GM12878 (cell line): Measurements from ENCODE around the gene SMARCAL1. TPM values are rescaled to one million over a fixed set of nuclear protein-coding genes. Genes with fewer than 3 reads are reported as not detected.

Experiments
- ATAC-seq: fragments of 200-7000 bp; cut with Tn5 transposase; 3 replicates; pipeline ENCODE4 v1.9.1; 2020; ENCODE audit warnings: mild to moderate bottlenecking, moderate library complexity
- BruUV-seq: library from RNA; stranded (reverse); fragments of 400-500 nt; replicated peaks from 2 replicates; lab custom pipeline; 2021; lab: Mats Ljungman, UMichigan
- CTCF ChIA-PET: fragments of 300-600 bp; sonication (Branson Sonifier 250); formaldehyde crosslinking; extraction: SDS; loops from one replicate; lab custom pipeline; 2021; ENCODE audit warnings: inconsistent platforms; lab: Yijun Ruan, JAX
- POLR2A ChIA-PET: fragments of 350-600 bp; formaldehyde crosslinking; extraction: SDS; loops from one replicate; lab custom pipeline; 2021; ENCODE audit warnings: inconsistent platforms; lab: Charles Lee
- RAD21 ChIA-PET: fragments of 300-600 bp; sonication (Branson Sonifier 250); formaldehyde crosslinking; loops from one replicate; lab custom pipeline; 2023; ENCODE audit warnings: antibody characterized with exemption; ENCODE audit not compliant: unreplicated experiment; lab: Charles Lee
- SMC1A ChIA-PET: fragments of 300-600 bp; sonication (Branson Sonifier 250); formaldehyde crosslinking; loops from one replicate; lab custom pipeline; 2023; ENCODE audit not compliant: unreplicated experiment, uncharacterized antibody; lab: Charles Lee
- DNase-seq: peaks from one replicate; pipeline ENCODE4 v3.0.0-alpha.2; 2011; ENCODE audit warnings: low read depth, low spot score
- FAIRE-seq: peaks from 3 replicates; lab custom pipeline; 2011; peaks lifted over from hg19 to GRCh38; lab: Jason Lieb, UNC
- H2AFZ ChIP-seq: 2 replicates; pipeline ENCODE4 v1.6.0; 2011; ENCODE audit warnings: low read depth, low read length, control low read depth; ENCODE audit not compliant: control insufficient read depth
- H3K27ac ChIP-seq: 2 replicates; pipeline ENCODE4 v1.5.1; 2011; ENCODE audit warnings: control low read depth; ENCODE audit not compliant: control insufficient read depth, insufficient read depth
- H3K27me3 ChIP-seq, 2 experiments: replicated peaks in 1 of 2; 2 replicates each; pipeline versions ENCODE4 v1.6.0 to v1.6.1; 2011; ENCODE audit warnings: low read length in 1 of 2; ENCODE audit not compliant: control insufficient read depth in 2 of 2, insufficient read depth in 2 of 2
- H3K36me3 ChIP-seq, 2 experiments: 2 replicates each; pipeline ENCODE4 v1.5.1; 2011; ENCODE audit warnings: low read length in 1 of 2; ENCODE audit not compliant: control insufficient read depth in 2 of 2, insufficient read depth in 2 of 2
- H3K4me1 ChIP-seq: 2 replicates; pipeline ENCODE4 v1.6.1; 2011; ENCODE audit warnings: mild to moderate bottlenecking, low read length, moderate library complexity, mixed read lengths; ENCODE audit not compliant: control insufficient read depth, insufficient read depth
- H3K4me2 ChIP-seq: 2 replicates; pipeline ENCODE4 v1.6.0; 2011; ENCODE audit warnings: control low read depth; ENCODE audit not compliant: control insufficient read depth, insufficient read depth
- H3K4me3 ChIP-seq: fragments of 200-600 bp; sonication (generic); 2 replicates; pipeline ENCODE4 v1.5.1; 2016
- H3K79me2 ChIP-seq: 2 replicates; pipeline ENCODE4 v1.6.0; 2011; ENCODE audit warnings: low read length; ENCODE audit not compliant: control insufficient read depth, insufficient read depth
- H3K9ac ChIP-seq: 2 replicates; pipeline ENCODE4 v1.8.0; 2011; ENCODE audit warnings: low read length, control low read depth, mixed read lengths; ENCODE audit not compliant: control insufficient read depth, insufficient read depth
- H3K9me3 ChIP-seq: replicated peaks from 3 replicates; pipeline ENCODE4 v1.5.1; 2011; ENCODE audit warnings: mild to moderate bottlenecking, low read length; ENCODE audit not compliant: control insufficient read depth, insufficient read depth
- H4K20me1 ChIP-seq: 2 replicates; pipeline ENCODE4 v1.6.0; 2011; ENCODE audit not compliant: control insufficient read depth, insufficient read depth
- BCL11A ChIP-seq: IDR thresholded peaks from 2 replicates; pipeline ENCODE4 v1.6.1; 2011; ENCODE audit warnings: low read depth, low read length
- BHLHE40 ChIP-seq, 2 experiments: fragments of 450-650 bp in 1 of 2; IDR thresholded peaks; 2 replicates each; pipeline ENCODE4 v1.6.1; 2011 to 2017; ENCODE audit warnings: low read depth in 2 of 2, borderline replicate concordance in 1 of 2, improper control_type of control experiment in 1 of 2, low read length in 1 of 2, mild to moderate bottlenecking in 1 of 2
- CHD1 ChIP-seq: IDR thresholded peaks from 2 replicates; pipeline ENCODE4 v1.6.1; 2012; ENCODE audit warnings: low read depth, low read length, improper control_type of control experiment
- ETV6 ChIP-seq, 2 experiments: fragments of 450-650 bp in 1 of 2; IDR thresholded peaks in 1 of 2; conservative IDR thresholded peaks in 1 of 2; 2 replicates each; pipeline ENCODE4 v1.6.1; 2014; ENCODE audit warnings: antibody characterized with exemption in 1 of 2, borderline replicate concordance in 1 of 2, low read depth in 1 of 2, mild to moderate bottlenecking in 1 of 2, moderate library complexity in 1 of 2
- HSF1 ChIP-seq: fragments of 150-350 bp; IDR thresholded peaks from 2 replicates; pipeline ENCODE4 v1.6.1; 2014; ENCODE audit warnings: mild to moderate bottlenecking, low read depth, low read length
- IKZF1 ChIP-seq: fragments of 450-650 bp; conservative IDR thresholded peaks from 2 replicates; pipeline ENCODE4 v1.6.1; 2017; ENCODE audit warnings: antibody characterized with exemption, mild to moderate bottlenecking
- IKZF2 ChIP-seq, 2 experiments: fragments of 450-650 bp; IDR thresholded peaks; 2 replicates each; pipeline ENCODE4 v1.6.1; 2017; ENCODE audit warnings: mild to moderate bottlenecking in 2 of 2, moderate library complexity in 2 of 2
- MTA2 ChIP-seq: fragments of 450-650 bp; IDR thresholded peaks from 2 replicates; pipeline ENCODE4 v1.6.1; 2016; ENCODE audit warnings: low read depth, mild to moderate bottlenecking, moderate library complexity
- PAX5 ChIP-seq: IDR thresholded peaks from 2 replicates; pipeline ENCODE4 v1.6.1; 2011; ENCODE audit warnings: low read depth, low read length, borderline replicate concordance
- PKNOX1 ChIP-seq: fragments of 450-650 bp; IDR thresholded peaks from 2 replicates; pipeline ENCODE4 v1.6.1; 2016; ENCODE audit warnings: mild to moderate bottlenecking
- POLR2AphosphoS5 ChIP-seq: IDR thresholded peaks from 2 replicates; pipeline ENCODE4 v1.6.1; 2011; ENCODE audit warnings: mild to moderate bottlenecking, low read length, inconsistent platforms
- RB1 ChIP-seq: fragments of 450-650 bp; formaldehyde crosslinking; IDR thresholded peaks from 2 replicates; pipeline ENCODE4 v1.6.1; 2017; ENCODE audit warnings: mild to moderate bottlenecking, borderline replicate concordance
- SRF ChIP-seq, 2 experiments: IDR thresholded peaks; 2 replicates each; pipeline ENCODE4 v1.6.1; 2011; ENCODE audit warnings: low read depth in 2 of 2, low read length in 2 of 2, mild to moderate bottlenecking in 1 of 2, moderate library complexity in 1 of 2
- STAT1 ChIP-seq: fragments of 450-650 bp; conservative IDR thresholded peaks from 2 replicates; pipeline ENCODE4 v1.6.1; 2014; ENCODE audit warnings: antibody characterized with exemption, mild to moderate bottlenecking
- TCF7 ChIP-seq: IDR thresholded peaks from 2 replicates; pipeline ENCODE4 v1.6.1; 2014; ENCODE audit warnings: antibody characterized with exemption, borderline replicate concordance
- YY1 ChIP-seq: IDR thresholded peaks from 2 replicates; pipeline ENCODE4 v1.6.1; 2011; ENCODE audit warnings: low read depth, mild to moderate bottlenecking, low read length
- ZBTB40 ChIP-seq: fragments of 450-650 bp; IDR thresholded peaks from 2 replicates; pipeline ENCODE4 v1.6.1; 2016; ENCODE audit warnings: mild to moderate bottlenecking, moderate library complexity, borderline replicate concordance
- WGBS: methylation state at CpG from one replicate; pipeline ENCODE4 v1.1.6; 2016; ENCODE audit warnings: low lambda C conversion rate; ENCODE audit not compliant: insufficient replicate concordance, insufficient coverage; ENCODE audit errors: missing lambda C conversion rate; 5-methylcytosine and 5-hydroxymethylcytosine counted together
- in situ Hi-C: fragments of 300-500 bp; cut with MboI; formaldehyde crosslinking; loops from 9 replicates; pipeline ENCODE4 v1.14.3; 2018; ENCODE audit warnings: mixed read lengths
- intact Hi-C: fragments of 100-400 bp; cut with micrococcal nuclease; formaldehyde crosslinking; loops from one replicate; pipeline ENCODE4 v1.14.2; 2022; ENCODE audit not compliant: unreplicated experiment
- polyA plus RNA-seq, 11 experiments: library from polyadenylated mRNA; depleted of rRNA in 4 of 11; unstranded in 6 of 11; stranded (reverse) in 5 of 11; fragments of >200 nt; fragmentation: Nextera tagmentation in 4 of 11; fragmentation: Illumina TruSeq in 1 of 11; extraction: Ambion mirVana in 4 of 11; extraction: Trizol in 1 of 11; gene quantifications; 1 replicate in 1 of 11; 2 replicates in 10 of 11; pipeline versions ENCODE4 v1.2.1 to v1.2.3, GENCODE V29; 2011 to 2016; ENCODE audit warnings: inconsistent platforms in 2 of 11, missing spikeins in 2 of 11, low read depth in 1 of 11
- total RNA-seq, 4 experiments: library from RNA; depleted of rRNA in 3 of 4; stranded (reverse); fragments of >200 nt in 3 of 4; fragmentation: Illumina TruSeq in 1 of 4; extraction: Trizol in 1 of 4; gene quantifications; 2 replicates each; pipeline versions ENCODE4 v1.2.1 to v1.2.3, GENCODE V29; 2013 to 2021

Gene SMARCAL1
- total and polyA plus RNA-seq, 10 of the 15 experiments (the other 5 are each of a cell fraction or from before 2014, with no cell fraction given) = 10.8 to 32.9 (median 21.8) TPM

GRCh38 chr2:216474925-216475670, 62.8 kb downstream of the SMARCAL1 start:
- Histone ChIP-seq H3K27ac (no peak overlapping the region), H3K4me1 (peaks cover 8% of the 10 kb centered on the region), H3K27me3 (no peaks in the 10 kb centered on the region), H3K79me2 (no peaks in the 10 kb centered on the region), H3K9ac (no peak overlapping the region), H3K4me3 (no peak overlapping the region), H3K4me2 (0 out of 2 replicates have a peak overlapping the region, but pooled peaks have one; percentile 11), H2AFZ (peak overlapping the region; percentile 36), H3K9me3 (no peaks in the 10 kb centered on the region), H4K20me1 (no peaks in the 10 kb centered on the region), H3K36me3 (peaks cover 2 to 4% of the 10 kb centered on the region in 2 experiments; a peak in 3 of 4 replicates)
- POLR2A ChIA-PET = no interaction called here
- RAD21 ChIA-PET = no interaction called here
- SMC1A ChIA-PET = interaction anchor here (1.0 kb wide), 1 partner anchor 65 kb away, joined by 3 read pairs; no protein-coding TSS in a partner anchor
- BruUV-seq = no TSS peak
- CTCF ChIA-PET = no interaction called here
- FAIRE-seq (peak; percentile 52), DNase-seq (no peak), ATAC-seq (peak; percentile 55)
- intact Hi-C loops = no loop called here
- in situ Hi-C loops = no loop called here
- WGBS = 28% methylated on average over 12 of the region's 12 CpGs
- TF ChIP-seq YY1 (no peak), TCF7 (no peak), IKZF1 (peak; percentile 31; the same call in 1 of the 2 replicates), RB1 (no peak), POLR2AphosphoS5 (no peak), STAT1 (no peak), MTA2 (peak; percentile 30; the same call in 1 of the 2 replicates), PKNOX1 (0 out of 2 replicates have a peak, but pooled peaks have one; percentile 11), BHLHE40 (IDR thresholded peaks at IDR 0.05; ENCODE audit: borderline replicate concordance in 1 of 2, low read depth in 2 of 2, low read length in 1 of 2) (0 out of 4 replicates have a peak, but pooled peaks of 1 of the 2 experiments have one; percentile 18), PAX5 (peak; percentile 20; the same call in 1 of the 2 replicates), CHD1 (no peak), ETV6 (conservative IDR thresholded peaks at IDR 0.05 in 1 of 2, IDR thresholded peaks at IDR 0.05 in 1 of 2; ENCODE audit: borderline replicate concordance in 1 of 2, low read depth in 1 of 2) (peak in 1 of 2 experiments; percentile 67; a peak in 2 of 4 replicates), IKZF2 (IDR thresholded peaks at IDR 0.05) (peak; percentile 38 to 45; a peak in 2 of 4 replicates), BCL11A (no peak), ZBTB40 (no peak), HSF1 (no peak), SRF (IDR thresholded peaks at IDR 0.05; ENCODE audit: low read depth in 2 of 2, low read length in 2 of 2) (no peak)
